ENCODE data around the gene MEIS2. TPM values are rescaled to one million over a fixed set of nuclear protein-coding genes. Genes with fewer than 3 reads are reported as not detected.

Gene MEIS2
- total and polyA plus RNA-seq, 12 donors = 36.2 to 139 (median 74.8) TPM

GRCh38 chr15:36886191-36886590 is 214.2 kb downstream of the MEIS2 start:
- intact Hi-C loops (cut with DNase I) = loop anchor here (10.0 kb wide), 5 partner anchors 209 to 999 kb away; partner anchors contain the start of gene MEIS2 (in 1 of the 2)
- H3K4me3 ChIP-seq = no peak overlapping the region
- no peaks in the 10 kb centered on the region for H3K9me3 ChIP-seq (replicated peaks in 1 of 3)
- no peak overlapping the region for H3K27ac ChIP-seq
- WGBS, 4 donors = 80 to 85% (median 82%) methylated on average over 13 of the region's 13 CpGs
- TF ChIP-seq POLR2A (IDR thresholded peaks at IDR 0.05) = no peak
- TF ChIP-seq CTCF (IDR thresholded peaks at IDR 0.05) = no peak
- H3K27me3 ChIP-seq = peaks cover 10% of the 10 kb centered on the region
- no peaks in the 10 kb centered on the region for H3K36me3 ChIP-seq (replicated peaks in 1 of 2)
- DNase-seq = no peak
- H3K4me1 ChIP-seq (replicated peaks in 1 of 2) = peaks cover 0 to 4% of the 10 kb centered on the region in 2 donors

GRCh38 chr15:36885771-36886170 is 214.6 kb downstream of the MEIS2 start:
- H3K27ac ChIP-seq = no peak overlapping the region
- intact Hi-C loops (cut with DNase I) = loop anchor here (10.0 kb wide), 5 partner anchors 209 to 999 kb away; partner anchors contain the start of gene MEIS2 (in 1 of the 2)
- peaks cover 0 to 4% of the 10 kb centered on the region in 2 donors for H3K4me1 ChIP-seq (replicated peaks in 1 of 2)
- H3K4me3 ChIP-seq = no peak overlapping the region
- no peak for DNase-seq
- WGBS, 4 donors = 70 to 75% (median 73%) methylated on average over 3 of the region's 3 CpGs
- no peaks in the 10 kb centered on the region for H3K36me3 ChIP-seq (replicated peaks in 1 of 2)
- no peaks in the 10 kb centered on the region for H3K9me3 ChIP-seq (replicated peaks in 1 of 3)
- H3K27me3 ChIP-seq = peaks cover 14% of the 10 kb centered on the region
- TF ChIP-seq POLR2A (IDR thresholded peaks at IDR 0.05) (no peak), CTCF (IDR thresholded peaks at IDR 0.05) (no peak)

- Histone ChIP-seq H3K36me3 (replicated peaks in 1 of 2) (no peaks in the 10 kb centered on the region), H3K27me3 (peaks cover 21% of the 10 kb centered on the region), H3K4me1 (replicated peaks in 1 of 2) (peaks cover 0 to 4% of the 10 kb centered on the region in 2 donors), H3K27ac (no peak overlapping the region), H3K9me3 (replicated peaks in 1 of 3) (no peaks in the 10 kb centered on the region), H3K4me3 (no peak overlapping the region)
- intact Hi-C loops (cut with DNase I) = loop anchor here (5.0 to 10.0 kb wide), 6 partner anchors 210 to 1000 kb away; partner anchors contain the start of gene MEIS2 (in 1 of the 2)
- WGBS, 4 donors = 76 to 81% (median 79%) methylated on average over 7 of the region's 7 CpGs
- DNase-seq = no peak
- TF ChIP-seq POLR2A (IDR thresholded peaks at IDR 0.05) (no peak), CTCF (IDR thresholded peaks at IDR 0.05) (no peak)
These were observed 215.3 kb downstream of the MEIS2 start for GRCh38 chr15:36884936-36885635.

GRCh38 chr15:36884518-36884875 is 215.9 kb downstream of the MEIS2 start:
- Histone ChIP-seq H3K36me3 (replicated peaks in 1 of 2) (no peaks in the 10 kb centered on the region), H3K27ac (no peak overlapping the region), H3K9me3 (replicated peaks in 1 of 3) (no peaks in the 10 kb centered on the region), H3K4me1 (replicated peaks in 1 of 2) (peaks cover 0 to 4% of the 10 kb centered on the region in 2 donors), H3K4me3 (no peak overlapping the region), H3K27me3 (peaks cover 25% of the 10 kb centered on the region)
- intact Hi-C loops (cut with DNase I) = loop anchor here (5.0 to 10.0 kb wide), 6 partner anchors 210 to 1000 kb away; partner anchors contain the start of gene MEIS2 (in 1 of the 2)
- WGBS, 4 donors = 52 to 70% (median 59%) methylated on average over 3 of the region's 3 CpGs
- DNase-seq = no peak
- no peak for TF ChIP-seq POLR2A (IDR thresholded peaks at IDR 0.05)

All from adrenal gland (tissue), 12 donors.